HG02981 (cell line): Measurements from ENCODE around the gene ATP11A.

ENCODE experiments used
- ATAC-seq: cut with Tn5 transposase; IDR thresholded peaks from one replicate; pipeline ENCODE4 v1.9.1; 2021; ENCODE audit warnings: mild to moderate bottlenecking, moderate library complexity; ENCODE audit not compliant: unreplicated experiment

ATP11A gene

DNA sequence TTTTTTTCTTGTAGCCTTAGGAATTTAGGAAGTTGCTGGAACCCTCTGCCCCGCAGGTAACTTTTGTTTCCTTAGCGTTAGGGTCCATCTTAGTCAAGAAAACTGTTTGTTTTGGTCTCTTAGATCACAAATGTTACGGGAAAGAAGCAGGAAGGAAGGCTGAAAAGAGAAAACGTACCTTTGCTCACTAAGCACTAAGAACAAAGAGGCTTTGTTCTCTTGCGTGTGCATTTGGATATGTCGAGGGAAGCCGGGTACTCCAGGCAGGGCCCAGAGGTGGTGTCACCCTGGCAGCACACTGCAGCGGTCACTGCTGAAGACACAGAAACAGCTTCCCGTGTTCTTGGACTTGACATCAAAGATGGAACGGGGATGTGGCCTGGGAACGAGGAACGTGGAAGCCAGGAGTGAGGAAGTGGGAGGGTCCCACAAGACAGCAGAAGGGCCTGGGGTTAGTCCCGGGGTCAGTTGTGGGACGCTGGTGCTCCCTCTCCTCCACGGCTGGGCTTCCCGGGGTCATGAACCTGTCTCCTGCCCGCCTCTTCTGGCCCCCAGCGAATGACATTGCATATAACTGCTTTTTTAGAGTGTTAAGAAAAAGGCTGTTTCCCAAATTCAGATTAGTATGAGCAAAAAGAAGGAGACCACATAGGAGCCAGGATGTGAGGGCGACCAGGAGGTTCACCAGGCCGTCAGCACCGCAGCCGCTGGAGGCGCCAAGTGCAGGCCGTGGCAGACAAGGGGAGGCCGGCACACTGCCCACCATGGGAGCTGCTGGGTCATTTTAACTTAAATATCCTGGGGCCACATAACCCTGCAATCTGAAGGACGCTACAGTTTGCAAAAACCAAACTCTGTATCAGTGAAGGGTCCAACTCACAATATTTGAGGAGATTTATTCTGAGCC, 31.6 kb downstream of the ATP11A start:
- ATAC-seq, result no peak

DNA sequence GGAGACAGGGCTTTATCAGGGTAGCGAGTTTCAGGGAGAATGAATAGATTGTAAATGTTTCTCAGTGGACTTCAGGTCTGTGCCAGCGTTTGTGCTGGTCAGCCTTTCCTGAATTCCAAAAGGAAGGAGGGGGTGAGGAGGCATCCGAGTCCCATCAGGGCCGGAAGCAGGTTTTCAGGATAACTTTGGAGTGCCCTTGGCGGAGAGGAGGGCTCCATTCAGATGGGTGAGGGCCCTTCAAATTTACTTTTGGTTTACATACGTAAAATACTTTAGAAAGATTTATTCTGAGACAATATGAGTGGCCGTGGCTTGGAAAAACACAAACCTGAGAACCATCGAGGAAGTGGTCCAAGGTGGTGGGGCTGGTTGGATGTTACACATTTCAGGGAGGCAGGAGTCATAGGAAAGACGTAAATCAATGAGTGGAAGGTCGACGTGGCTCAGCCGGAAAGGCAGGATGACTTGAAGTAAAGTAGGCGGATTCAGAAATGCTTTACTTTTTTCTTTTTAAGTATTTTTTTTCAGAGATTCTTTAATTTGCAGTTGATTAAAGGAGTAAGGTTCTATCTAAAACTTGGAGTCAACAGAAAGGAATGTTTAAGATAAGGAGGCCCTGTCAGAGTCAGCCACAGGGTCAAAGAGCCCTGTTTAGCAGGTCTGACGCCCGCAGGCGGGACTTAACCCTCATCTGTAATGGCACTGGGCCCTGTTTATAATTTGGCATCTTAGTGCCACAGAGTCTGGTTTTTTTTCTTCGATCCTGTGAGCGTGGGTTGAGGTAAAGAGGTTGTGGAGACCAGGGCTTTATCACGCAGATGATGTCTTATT, 32.8 kb downstream of the ATP11A start:
- no peak for ATAC-seq

DNA sequence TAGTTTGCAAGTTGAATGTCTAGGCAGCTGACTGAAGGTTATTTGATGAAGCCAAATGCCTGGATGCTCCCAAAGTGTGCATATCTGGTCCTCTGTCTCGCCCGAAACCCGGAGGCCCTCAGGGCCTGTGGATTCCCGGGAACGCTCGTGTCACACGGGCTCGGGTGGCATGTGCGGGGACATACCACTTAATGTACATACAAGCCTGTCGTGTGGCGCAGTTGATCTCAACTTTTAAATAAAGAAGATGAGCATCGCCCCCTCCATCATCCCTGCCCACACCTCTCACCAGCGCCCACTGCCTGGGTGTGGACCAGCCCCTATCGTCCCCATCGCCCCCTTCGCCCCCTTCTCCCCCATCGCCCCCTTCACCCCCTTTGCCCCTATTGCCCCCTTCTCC, 33.9 kb downstream of the ATP11A start:
- no peak for ATAC-seq

DNA sequence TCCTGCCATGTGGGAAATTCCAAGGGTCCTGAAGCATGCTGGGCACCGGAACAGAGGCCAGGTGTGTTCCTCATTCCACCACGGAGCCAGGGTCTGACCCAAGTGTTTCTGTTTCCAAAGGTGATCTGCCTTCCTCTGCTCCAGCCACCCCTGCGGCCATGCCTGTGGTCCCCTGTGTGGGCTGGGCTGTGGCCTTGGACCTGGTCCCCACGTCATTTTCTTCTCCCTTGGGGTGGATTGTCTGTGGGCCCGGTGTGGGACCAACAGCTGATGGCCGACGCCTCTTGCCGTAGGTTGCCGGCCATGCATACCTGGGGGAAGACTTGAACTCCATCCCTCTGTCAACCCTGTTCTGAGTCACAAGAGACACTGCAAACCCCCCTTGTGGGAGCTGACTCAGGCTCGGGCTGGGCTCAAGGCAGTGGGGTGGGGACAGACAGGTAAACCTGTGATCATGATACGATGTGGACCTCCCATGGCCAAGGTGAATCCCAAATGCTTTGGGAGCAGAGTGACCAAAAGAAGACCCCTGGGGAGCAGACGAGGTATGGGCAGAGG, 35.0 kb downstream of the ATP11A start:
- no peak for ATAC-seq

DNA sequence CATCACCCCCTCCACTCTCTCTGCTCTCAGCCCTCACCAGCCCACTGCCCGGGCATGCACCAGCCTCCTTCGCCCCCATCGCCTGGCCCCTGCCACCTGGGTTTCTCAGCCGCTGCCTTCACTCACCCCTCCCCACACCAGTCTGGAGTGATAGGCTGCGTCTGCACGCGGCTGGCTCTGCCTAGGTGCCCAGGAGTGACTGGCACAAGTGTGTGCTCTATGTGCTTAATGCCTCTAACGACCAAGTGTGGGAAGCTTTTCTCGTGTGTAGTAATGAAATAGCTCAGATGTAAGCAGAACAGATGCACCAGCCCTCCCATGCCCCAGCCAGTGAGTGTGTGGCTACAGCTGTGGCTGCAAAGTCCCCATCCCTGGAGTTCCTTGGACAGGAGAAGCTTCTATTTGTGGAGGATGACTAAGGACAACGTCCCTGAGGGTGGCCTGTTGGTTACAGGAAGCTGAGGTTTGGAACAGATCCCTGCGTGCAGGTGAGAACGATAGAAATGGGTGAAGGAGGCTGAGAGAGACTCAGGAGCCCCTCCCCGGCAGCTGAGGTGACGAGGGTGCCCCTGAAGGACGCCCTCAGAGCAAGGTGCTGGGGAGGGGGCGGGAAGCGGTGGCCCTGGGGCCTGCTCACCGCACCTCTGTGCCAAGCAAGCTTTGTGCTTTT, 35.6 kb downstream of the ATP11A start:
- no peak for ATAC-seq

DNA sequence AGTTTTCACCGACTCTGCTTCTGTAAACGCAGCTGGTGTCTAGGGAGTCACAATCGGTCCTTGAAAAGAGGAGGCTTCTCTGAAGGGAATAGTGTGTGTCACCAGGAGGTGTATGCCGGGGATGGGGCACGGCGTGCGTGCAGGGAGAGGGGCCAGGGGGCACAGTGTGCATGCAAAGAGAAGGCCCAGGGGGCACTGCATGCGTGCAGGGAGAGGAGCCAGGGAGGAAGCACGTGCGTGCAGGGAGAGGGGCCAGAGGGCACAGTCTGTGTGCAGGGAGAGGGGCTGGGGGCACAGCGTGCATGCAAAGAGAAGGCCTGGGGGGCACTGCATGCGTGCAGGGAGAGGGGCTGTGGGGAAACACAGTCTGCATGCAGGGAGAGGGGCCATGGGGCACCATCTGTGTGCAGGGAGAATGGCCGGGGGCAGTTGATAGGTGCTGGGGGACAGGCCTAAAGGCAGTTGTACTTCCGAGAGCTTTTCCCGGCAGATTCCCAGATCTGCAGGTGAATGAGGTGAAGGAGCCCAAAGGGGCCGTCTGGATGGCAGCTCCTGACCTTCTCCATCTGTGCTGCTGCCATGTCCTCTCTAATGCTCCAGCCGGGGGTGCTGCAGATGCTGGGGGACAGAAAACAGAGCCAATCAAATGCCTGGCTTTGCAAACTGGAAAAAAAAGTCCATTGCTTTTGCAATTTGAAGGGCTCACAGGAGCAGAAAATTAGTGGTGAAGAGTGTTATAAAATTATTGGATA, 36.4 kb downstream of the ATP11A start:
- ATAC-seq, result no peak

DNA sequence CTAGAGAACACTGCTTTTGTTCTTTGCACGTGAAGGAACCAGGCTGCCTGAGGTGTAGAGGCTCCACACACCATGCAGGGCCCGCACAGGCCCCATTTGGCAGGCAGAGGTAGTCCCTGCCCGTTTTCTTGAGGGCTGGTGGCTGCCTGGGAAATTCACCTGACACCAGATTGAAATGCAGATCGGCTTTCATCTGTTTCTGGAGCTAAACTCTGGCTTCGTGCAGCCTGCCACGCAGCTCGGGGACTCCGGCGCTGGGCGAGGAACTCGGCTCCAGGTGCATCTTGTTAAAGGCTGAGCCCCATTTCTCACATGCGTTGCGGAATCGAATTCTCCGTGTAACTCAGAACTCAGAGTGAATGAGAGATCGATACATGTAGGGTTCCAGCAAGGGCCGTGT, 37.7 kb downstream of the ATP11A start:
- no peak for ATAC-seq

DNA sequence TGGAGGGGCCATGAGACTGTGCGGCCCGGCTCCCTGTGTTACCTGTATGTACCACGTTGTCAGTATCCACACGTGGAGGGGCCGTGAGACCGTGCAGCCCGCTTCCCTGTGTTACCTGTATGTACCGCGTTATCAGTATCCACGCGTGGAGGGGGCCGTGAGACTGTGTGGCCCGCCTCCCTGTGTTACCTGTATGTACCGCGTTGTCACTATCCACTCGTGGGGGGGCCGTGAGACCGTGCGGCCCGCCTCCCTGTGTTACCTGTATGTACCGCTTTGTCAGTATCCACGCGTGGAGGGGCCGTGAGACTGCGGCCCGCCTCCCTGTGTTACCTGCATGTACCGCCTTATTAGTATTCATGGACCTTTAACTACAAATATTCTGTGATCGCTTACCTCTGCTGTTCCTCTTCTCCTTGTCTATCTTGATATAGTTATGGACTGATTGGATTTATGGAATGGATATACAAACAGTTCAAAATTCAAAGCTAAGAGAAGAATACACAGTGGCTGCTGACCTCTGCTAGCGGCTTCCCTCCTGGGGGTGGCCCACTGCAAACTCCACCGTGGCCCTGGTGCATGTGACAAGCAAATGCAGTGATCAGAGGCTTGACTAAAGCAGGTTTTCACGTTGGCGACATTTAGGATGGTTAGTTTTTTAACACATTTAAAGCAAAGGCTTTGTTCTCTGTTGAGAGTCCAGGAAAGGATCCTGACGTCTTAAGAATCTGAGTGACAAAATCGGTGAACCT, 38.7 kb downstream of the ATP11A start:
- ATAC-seq, result no peak

DNA sequence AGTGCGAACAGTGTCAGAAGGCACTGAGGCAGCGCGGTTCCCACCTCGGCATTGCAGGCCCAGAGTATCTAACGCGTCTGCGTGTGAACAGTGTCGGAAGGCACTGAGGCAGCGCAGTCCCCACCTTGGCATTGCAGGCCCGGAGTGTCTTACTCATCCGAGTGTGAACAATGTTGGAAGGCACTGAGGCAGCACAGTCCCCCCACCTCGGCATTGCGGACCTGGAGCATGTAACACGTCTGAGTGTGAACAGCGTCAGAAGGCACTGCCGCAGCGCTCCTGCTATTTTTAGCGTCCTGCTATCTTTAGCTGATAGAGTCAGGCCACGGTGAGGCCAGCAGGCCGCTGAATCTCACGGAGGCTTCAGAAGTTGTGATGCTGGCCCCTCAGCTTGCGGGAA, 39.6 kb downstream of the ATP11A start:
- ATAC-seq, result no peak

DNA sequence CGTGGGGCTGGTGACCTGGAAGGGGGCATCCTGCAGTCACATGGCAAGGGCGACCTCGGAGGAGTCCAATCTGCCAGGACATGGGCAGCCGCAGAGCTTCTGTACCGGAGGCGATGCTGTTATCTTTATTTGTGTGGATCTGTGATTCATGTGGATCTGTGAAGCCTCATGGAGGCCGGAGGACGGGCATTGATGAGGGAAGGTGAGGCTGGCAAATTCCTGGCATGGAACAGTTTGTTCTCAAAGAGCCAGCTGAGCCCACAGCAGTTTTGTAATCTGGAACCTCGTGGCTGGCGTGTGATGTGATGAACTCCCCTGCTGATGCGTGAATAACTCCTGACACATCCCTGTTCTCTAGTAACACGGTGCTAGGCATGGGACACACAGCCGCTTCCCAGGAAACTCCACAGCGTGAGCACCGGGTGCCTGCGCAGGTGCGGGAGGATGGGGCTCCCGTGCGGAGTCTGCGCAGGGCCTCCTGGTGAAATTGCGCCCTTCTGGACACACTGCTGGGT, 40.4 kb downstream of the ATP11A start:
- ATAC-seq, result no peak

DNA sequence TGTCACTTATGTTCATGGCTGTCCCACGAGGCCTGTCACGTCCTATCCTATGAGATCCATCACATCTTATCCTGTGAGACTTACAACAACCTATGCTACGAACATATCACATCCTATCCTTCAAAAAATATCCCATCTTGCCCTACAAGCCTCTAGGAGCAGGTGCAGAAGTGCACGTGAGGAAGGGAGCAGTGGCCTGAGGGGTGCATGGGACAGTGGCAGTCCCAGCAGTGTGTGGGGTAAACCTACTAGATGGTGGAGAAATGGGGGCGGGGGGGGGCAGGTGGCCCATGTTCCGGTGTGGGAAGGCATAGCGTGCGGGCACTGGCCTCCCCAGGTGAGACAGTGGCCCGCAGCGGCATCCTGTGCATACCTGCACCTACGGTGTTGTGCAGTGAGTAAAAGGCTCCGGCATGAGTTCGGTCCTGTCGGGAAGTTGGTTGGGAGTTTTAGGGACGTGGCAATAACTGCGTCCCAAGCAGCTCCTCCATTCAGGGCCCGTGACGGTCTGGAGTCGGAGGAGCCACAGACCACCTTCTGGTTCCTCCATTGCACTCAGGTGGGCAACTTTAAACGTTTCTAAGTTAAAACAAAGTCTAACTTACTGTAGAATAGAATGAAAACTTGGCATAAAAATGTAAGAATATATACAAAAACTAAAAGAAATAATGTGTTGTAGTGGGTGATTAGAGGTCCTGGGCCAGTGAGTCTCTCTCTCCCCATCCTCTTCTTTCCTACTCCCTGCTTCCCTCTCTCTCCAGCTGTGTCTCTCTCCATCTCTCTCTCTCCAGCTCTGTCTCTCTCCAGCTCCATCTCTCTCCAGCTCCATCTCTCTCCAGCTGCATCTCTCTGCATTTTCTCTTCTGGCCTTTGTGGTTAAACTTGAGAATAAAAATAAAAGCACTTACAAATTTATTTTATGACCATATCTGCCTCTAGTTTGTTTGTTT, 42.1 kb downstream of the ATP11A start:
- ATAC-seq, result no peak

DNA sequence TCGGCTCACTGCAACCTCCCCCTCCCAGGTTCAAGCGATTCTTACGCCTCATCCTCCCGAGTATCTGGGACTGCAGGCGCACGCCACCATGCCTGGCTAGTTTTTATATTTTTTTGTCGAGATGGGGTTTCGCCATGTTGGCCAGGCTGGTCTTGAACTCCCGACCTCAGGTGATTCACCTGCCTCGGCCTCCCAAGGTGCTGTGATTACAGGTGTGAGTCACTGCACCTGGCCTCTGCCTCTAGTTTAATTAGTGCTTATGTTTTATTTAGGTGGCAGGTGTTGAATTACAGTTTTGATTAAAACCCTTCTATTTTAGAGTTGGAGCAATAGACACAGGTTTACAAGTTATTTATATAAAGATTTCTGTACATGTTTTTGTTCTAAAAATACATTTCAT, 42.8 kb downstream of the ATP11A start:
- ATAC-seq, result no peak

DNA sequence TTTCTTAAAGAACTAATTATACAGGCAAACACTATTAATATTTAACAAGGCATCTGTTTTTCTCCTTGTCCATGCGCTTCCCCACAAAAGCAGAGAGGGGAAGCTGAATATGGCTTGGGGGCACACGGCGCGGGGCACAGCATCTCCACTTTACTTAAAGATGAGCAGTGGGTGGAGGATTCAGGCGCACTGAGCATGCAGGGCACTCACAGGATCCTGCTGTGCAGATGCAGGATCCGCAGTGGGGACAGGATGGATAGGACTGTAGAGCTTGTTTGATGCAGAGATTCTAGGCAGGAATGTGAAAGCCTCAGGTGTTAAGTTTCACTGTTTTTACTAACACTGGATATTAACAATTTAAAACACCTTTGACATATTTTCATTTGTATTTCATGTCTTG, 43.3 kb downstream of the ATP11A start:
- ATAC-seq, result no peak

DNA sequence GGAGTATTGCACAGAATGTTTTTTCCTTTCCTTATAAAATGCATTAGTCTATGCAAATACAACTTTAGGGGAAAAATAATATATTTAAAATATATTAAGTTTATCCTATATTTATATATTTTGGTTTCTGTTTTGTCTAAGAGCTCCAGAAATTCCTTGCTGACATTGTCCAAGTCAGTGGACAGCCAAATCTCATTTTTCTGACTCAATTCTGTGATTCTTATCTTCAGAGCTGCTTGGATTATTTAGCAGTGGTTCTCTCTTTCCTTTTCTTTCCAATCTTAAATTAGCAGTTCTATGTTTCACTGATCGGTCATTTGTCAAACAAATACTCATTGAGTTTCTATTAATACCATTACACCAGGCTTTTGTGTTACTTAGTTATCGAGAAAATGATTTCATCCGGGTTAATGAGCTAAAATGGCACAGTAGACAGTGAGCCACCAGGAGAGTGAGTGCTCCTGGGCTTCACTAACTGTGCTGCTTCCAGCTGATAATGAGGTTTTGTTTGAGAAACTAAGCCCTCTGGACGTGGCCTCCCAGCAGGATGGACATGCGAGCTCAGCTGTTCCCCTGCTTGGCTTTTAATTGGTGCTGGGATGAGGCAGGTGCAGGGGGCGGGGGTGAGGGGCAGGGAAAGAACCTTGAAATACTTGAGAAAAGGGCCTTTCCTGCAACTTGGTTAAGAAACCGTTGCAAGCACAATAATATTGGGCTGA, 44.0 kb downstream of the ATP11A start:
- ATAC-seq, result no peak

DNA sequence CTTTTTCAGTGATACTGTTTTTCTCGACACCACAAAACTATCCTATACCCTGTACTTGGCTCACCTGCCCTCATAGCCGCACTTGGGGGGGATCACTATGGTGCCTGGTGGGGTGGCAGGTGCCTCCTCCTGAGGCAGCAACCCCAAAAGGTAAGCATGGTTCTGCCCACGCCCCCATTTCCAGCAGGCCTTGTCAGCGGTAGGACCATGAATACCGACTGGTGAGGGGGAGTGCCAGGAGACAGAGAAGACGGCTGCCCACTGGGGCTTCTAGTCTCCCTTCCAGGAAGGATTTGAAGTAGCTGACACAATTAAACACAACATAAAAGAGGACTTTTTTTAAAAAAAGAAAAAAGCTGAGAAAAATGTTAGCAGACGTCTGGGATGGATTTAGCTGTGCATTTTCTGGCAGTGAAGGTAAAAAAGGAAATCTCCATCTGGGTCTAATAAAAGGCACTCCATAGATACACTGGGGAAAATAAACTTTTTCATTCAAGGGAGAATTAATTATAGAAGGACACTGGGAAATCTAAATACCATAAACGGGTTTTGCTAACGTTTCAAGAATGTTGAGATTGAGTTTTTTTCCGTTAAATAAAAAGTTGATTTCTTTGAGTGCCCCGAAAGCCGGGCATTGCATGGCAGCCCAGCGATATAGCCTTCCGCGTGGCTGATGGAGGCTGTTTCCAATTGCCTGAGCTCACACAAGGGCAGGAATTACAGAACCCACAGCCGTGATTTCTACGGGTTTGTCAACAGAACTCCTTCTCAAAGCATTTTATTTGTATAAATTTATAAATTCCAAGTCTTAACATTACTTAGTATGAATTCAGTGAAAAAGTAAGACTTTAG, 45.1 kb downstream of the ATP11A start:
- no peak for ATAC-seq

DNA sequence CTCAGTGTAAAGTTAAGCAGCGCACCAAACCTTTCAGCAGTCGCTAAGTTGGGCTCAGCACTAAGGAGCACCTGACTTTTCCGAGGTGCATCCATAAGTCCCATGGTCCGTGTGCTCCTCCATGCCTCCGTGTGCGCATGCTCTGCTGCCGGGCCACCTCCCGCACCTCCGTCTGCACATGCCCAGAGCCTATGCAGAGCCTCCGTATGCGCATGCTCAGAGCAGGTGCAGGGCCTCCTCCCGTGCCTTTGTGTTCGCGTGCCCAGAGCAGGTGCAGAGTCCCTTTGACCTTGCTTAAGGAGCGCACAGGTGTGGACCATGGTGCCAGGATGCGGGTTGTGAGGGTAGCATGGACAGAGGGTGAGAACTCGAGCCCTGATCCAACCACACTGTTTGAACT, 46.0 kb downstream of the ATP11A start:
- no peak for ATAC-seq

DNA sequence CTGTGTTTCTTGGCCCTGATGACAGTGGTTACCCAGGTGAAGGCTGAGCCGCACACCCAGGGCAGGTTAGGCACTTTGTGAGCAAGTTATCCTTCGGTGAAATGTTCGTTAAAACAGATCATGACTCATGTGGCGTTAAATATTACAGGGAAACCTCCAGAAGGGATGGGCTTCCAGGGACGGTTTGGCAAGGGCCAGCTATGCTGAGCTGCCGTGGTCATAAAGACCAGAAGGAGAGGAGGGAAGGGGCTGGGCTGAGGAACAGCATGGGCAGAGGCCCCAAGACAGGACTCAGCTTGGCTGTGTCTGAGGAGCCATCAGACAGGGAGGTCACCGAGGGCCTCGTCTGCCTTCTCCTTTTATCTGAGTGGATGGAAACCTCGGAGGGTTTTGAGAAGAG, 47.5 kb downstream of the ATP11A start:
- no peak for ATAC-seq
